NCI-H2196 treated with DMSO at 0.1 percent for 48 hours (cell line): ENCODE data around the gene COL27A1.
"Not testable (repeated sequence)": the region's sequence is repeated elsewhere in the genome, so short reads cannot be mapped to it uniquely, and the experiment has no call there.

ENCODE experiments used
- DNase-seq: peaks from one replicate; lab custom pipeline; 2025; ENCODE audit not compliant: unreplicated experiment; lab: John Stamatoyannopoulos, UW

The COL27A1 gene

GRCh38 chr9:114314881-114315722 lies 159.8 kb downstream of the COL27A1 start:
- DNase-seq = no peak

GRCh38 chr9:114315723-114316363 lies 160.5 kb downstream of the COL27A1 start:
- DNase-seq = no peak

- DNase-seq = no peak
These were observed 161.4 kb downstream of the COL27A1 start for GRCh38 chr9:114316605-114317230.

- DNase-seq = no peak
These were observed 162.5 kb downstream of the COL27A1 start for GRCh38 chr9:114317665-114318357.

GRCh38 chr9:114318416-114318815 lies 163.1 kb downstream of the COL27A1 start:
- no peak for DNase-seq

GRCh38 chr9:114319147-114319546 lies 163.8 kb downstream of the COL27A1 start:
- no peak for DNase-seq

GRCh38 chr9:114320710-114321109 lies 165.4 kb downstream of the COL27A1 start:
- DNase-seq = not testable (repeated sequence)

- DNase-seq = no peak
These were observed 166.4 kb downstream of the COL27A1 start for GRCh38 chr9:114321759-114322158.

- DNase-seq = not testable (repeated sequence)
These were observed 167.0 kb downstream of the COL27A1 start for GRCh38 chr9:114322160-114322818.

- not testable (repeated sequence) for DNase-seq
These were observed 167.6 kb downstream of the COL27A1 start, which contains the start of gene ORM1 for GRCh38 chr9:114322831-114323531. TSS of gene ORM1 (plus strand) at chr9:114323098. CDS start at chr9:114323134, 36 bp downstream.

GRCh38 chr9:114323849-114324248 lies 168.5 kb downstream of the COL27A1 start:
- DNase-seq = not testable (repeated sequence)

GRCh38 chr9:114324492-114324891 lies 169.2 kb downstream of the COL27A1 start:
- no peak for DNase-seq

GRCh38 chr9:114324965-114325364 lies 169.6 kb downstream of the COL27A1 start:
- not testable (repeated sequence) for DNase-seq

- not testable (repeated sequence) for DNase-seq
These were observed 170.4 kb downstream of the COL27A1 start for GRCh38 chr9:114325684-114326254.

GRCh38 chr9:114327749-114328148 lies 172.4 kb downstream of the COL27A1 start:
- DNase-seq = no peak

GRCh38 chr9:114328357-114328820 lies 173.1 kb downstream of the COL27A1 start:
- DNase-seq = not testable (repeated sequence)

- DNase-seq = not testable (repeated sequence)
These were observed 173.7 kb downstream of the COL27A1 start for GRCh38 chr9:114328937-114329624.

GRCh38 chr9:114329625-114330022 lies 174.3 kb downstream of the COL27A1 start, which contains the start of gene ORM2:
TSS of gene ORM2 (plus strand) at chr9:114329869. CDS start at chr9:114329905, 36 bp downstream.
- DNase-seq = not testable (repeated sequence)

GRCh38 chr9:114330636-114331035 lies 175.3 kb downstream of the COL27A1 start:
- DNase-seq = no peak
